Stimulated activated CD8-positive, alpha-beta memory T cell treated with anti-CD3 and anti-CD28 coated beads, Interleukin-7, amount 100 ng/mL, for 48 hours (primary cell): Measurements from ENCODE around the gene LHFPL6.

Source experiments
- DNase-seq, 2 donors: peaks; one replicate each; pipeline ENCODE4 v3.0.0-alpha.2; 2020; ENCODE audit warnings: low read depth in 1 of 2; ENCODE audit errors: extremely low read depth in 1 of 2

Gene LHFPL6

GRCh38 chr13:39318161-39318560 is 284.8 kb downstream of the LHFPL6 start:
- DNase-seq, result no peak

GRCh38 chr13:39317291-39317690 is 285.7 kb downstream of the LHFPL6 start:
- DNase-seq, result no peak

GRCh38 chr13:39315796-39316195 is 287.2 kb downstream of the LHFPL6 start:
- DNase-seq, result no peak

GRCh38 chr13:39313721-39314120 is 289.3 kb downstream of the LHFPL6 start:
- DNase-seq, result no peak

GRCh38 chr13:39312596-39312995 is 290.4 kb downstream of the LHFPL6 start:
- no peak for DNase-seq

GRCh38 chr13:39311619-39312018 is 291.4 kb downstream of the LHFPL6 start:
- no peak for DNase-seq

- DNase-seq, result no peak
Observed at GRCh38 chr13:39310961-39311360, 292.0 kb downstream of the LHFPL6 start.

- DNase-seq, result peak in 1 of 2 donors; percentile 1
Observed at GRCh38 chr13:39306639-39307589, 296.1 kb downstream of the LHFPL6 start.

- no peak for DNase-seq
Observed at GRCh38 chr13:39302820-39303219, 300.2 kb downstream of the LHFPL6 start.

- no peak for DNase-seq
Observed at GRCh38 chr13:39298951-39299350, 304.0 kb downstream of the LHFPL6 start.

- no peak for DNase-seq
Observed at GRCh38 chr13:39297664-39298171, 305.3 kb downstream of the LHFPL6 start.

GRCh38 chr13:39297023-39297422 is 306.0 kb downstream of the LHFPL6 start:
- no peak for DNase-seq

- no peak for DNase-seq
Observed at GRCh38 chr13:39296193-39296592, 306.8 kb downstream of the LHFPL6 start.
